Superior temporal gyrus (tissue), 1 donor: ENCODE data around the gene HAO2.
"Not testable (repeated sequence)": the region's sequence is repeated elsewhere in the genome, so short reads cannot be mapped to it uniquely, and the experiment has no call there.

ENCODE experiments used
- DNase-seq: peaks from one replicate; pipeline ENCODE4 v3.0.0-alpha.2; 2016; ENCODE audit errors: extremely low spot score

Gene HAO2

GRCh38 chr1:119368554-119368953 lies at the start of gene HAO2:
TSS of gene HAO2 (plus strand) at chr1:119368785. CDS start at chr1:119381086, 12,301 bp downstream.
- no peak for DNase-seq

- no peak for DNase-seq
These were observed 48.5 kb upstream of the HAO2 start for GRCh38 chr1:119320100-119320499.

- DNase-seq: no peak
These were observed 46.7 kb upstream of the HAO2 start for GRCh38 chr1:119321666-119322419.

- no peak for DNase-seq
These were observed 45.2 kb upstream of the HAO2 start for GRCh38 chr1:119323216-119323982.

GRCh38 chr1:119324198-119324597 lies 44.4 kb upstream of the HAO2 start:
- DNase-seq: no peak

GRCh38 chr1:119326251-119326650 lies 42.3 kb upstream of the HAO2 start:
- DNase-seq: no peak

GRCh38 chr1:119327094-119327449 lies 41.5 kb upstream of the HAO2 start:
- peak; percentile 20 for DNase-seq

- DNase-seq: no peak
These were observed 41.0 kb upstream of the HAO2 start for GRCh38 chr1:119327450-119328155.

GRCh38 chr1:119329541-119330461 lies 38.8 kb upstream of the HAO2 start:
- DNase-seq: no peak

GRCh38 chr1:119330466-119331189 lies 38.0 kb upstream of the HAO2 start:
- DNase-seq: no peak

GRCh38 chr1:119331190-119331515 lies 37.4 kb upstream of the HAO2 start:
- no peak for DNase-seq

GRCh38 chr1:119331915-119332314 lies 36.7 kb upstream of the HAO2 start:
- DNase-seq: no peak

- no peak for DNase-seq
These were observed 36.0 kb upstream of the HAO2 start for GRCh38 chr1:119332622-119333021.

- no peak for DNase-seq
These were observed 35.3 kb upstream of the HAO2 start for GRCh38 chr1:119333163-119333896.

GRCh38 chr1:119333897-119334250 lies 34.7 kb upstream of the HAO2 start:
- not testable (repeated sequence) for DNase-seq

GRCh38 chr1:119336848-119337247 lies 31.7 kb upstream of the HAO2 start:
- DNase-seq: no peak

GRCh38 chr1:119338004-119338403 lies 30.6 kb upstream of the HAO2 start:
- no peak for DNase-seq

GRCh38 chr1:119338757-119339156 lies 29.8 kb upstream of the HAO2 start:
- no peak for DNase-seq

- DNase-seq: no peak
These were observed 27.7 kb upstream of the HAO2 start for GRCh38 chr1:119340861-119341261.

GRCh38 chr1:119341372-119341947 lies 27.1 kb upstream of the HAO2 start:
- DNase-seq: no peak
